HL-60 (cell line): Measurements from ENCODE around the gene ARR3.

Experiments used
- GABPA ChIP-seq: IDR thresholded peaks from 2 replicates; pipeline ENCODE4 v1.6.1; 2012; ENCODE audit warnings: low read depth
- TF ChIP-seq, protein P1 (sequence below): IDR thresholded peaks from one replicate; pipeline ENCODE4 v1.5.1; 2011; ENCODE audit warnings: low read length, control low read depth, inconsistent platforms; ENCODE audit not compliant: insufficient read depth

DNA sequence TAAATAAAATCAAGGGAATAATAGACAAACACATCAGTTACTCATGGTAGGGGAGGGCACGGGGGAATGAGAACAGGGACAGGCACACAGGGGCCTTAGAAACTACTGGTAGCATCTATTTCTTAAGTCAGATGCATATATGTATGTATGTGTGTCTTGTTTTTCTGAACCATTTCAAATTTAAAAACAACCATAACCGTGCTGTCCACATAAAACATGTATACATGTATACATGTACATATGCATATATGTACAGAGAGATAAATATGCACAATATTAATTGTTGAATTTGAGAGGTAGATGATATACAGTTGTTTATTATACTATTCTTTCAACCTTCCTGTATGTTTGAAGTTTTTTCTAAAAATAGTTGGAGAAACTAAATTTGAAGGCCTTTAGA is 41.4 kb upstream of the ARR3 start:
- TF ChIP-seq, protein P1, sequence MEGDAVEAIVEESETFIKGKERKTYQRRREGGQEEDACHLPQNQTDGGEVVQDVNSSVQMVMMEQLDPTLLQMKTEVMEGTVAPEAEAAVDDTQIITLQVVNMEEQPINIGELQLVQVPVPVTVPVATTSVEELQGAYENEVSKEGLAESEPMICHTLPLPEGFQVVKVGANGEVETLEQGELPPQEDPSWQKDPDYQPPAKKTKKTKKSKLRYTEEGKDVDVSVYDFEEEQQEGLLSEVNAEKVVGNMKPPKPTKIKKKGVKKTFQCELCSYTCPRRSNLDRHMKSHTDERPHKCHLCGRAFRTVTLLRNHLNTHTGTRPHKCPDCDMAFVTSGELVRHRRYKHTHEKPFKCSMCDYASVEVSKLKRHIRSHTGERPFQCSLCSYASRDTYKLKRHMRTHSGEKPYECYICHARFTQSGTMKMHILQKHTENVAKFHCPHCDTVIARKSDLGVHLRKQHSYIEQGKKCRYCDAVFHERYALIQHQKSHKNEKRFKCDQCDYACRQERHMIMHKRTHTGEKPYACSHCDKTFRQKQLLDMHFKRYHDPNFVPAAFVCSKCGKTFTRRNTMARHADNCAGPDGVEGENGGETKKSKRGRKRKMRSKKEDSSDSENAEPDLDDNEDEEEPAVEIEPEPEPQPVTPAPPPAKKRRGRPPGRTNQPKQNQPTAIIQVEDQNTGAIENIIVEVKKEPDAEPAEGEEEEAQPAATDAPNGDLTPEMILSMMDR: no peak
- TF ChIP-seq GABPA: no peak
